Stimulated activated CD8-positive, alpha-beta memory T cell treated with anti-CD3 and anti-CD28 coated beads, Interleukin-12 subunit alpha, Interleukin-12 subunit beta, amount 100 ng/mL, for 24 hours (primary cell): ENCODE measurements around the gene FNBP1L.

ENCODE experiments used
- DNase-seq: peaks from one replicate; pipeline ENCODE4 v3.0.0-alpha.2; 2020; ENCODE audit errors: extremely low read depth

The FNBP1L gene

GRCh38 chr1:93592551-93592949, 144.6 kb downstream of the FNBP1L start:
- no peak for DNase-seq

GRCh38 chr1:93593854-93594602, 146.1 kb downstream of the FNBP1L start:
- no peak for DNase-seq

GRCh38 chr1:93594603-93594880, 146.6 kb downstream of the FNBP1L start:
- no peak for DNase-seq

GRCh38 chr1:93595266-93595665, 147.3 kb downstream of the FNBP1L start:
- DNase-seq, result no peak

- no peak for DNase-seq
These were observed 147.8 kb downstream of the FNBP1L start for GRCh38 chr1:93595743-93596142.

GRCh38 chr1:93596329-93597089, 148.6 kb downstream of the FNBP1L start:
- no peak for DNase-seq

- DNase-seq, result no peak
These were observed 149.8 kb downstream of the FNBP1L start for GRCh38 chr1:93597709-93598108.

- no peak for DNase-seq
These were observed 150.5 kb downstream of the FNBP1L start for GRCh38 chr1:93598396-93598795.

- no peak for DNase-seq
These were observed 151.0 kb downstream of the FNBP1L start for GRCh38 chr1:93598861-93599439.

GRCh38 chr1:93599479-93599878, 151.6 kb downstream of the FNBP1L start:
- no peak for DNase-seq

GRCh38 chr1:93600663-93601062, 152.7 kb downstream of the FNBP1L start:
- DNase-seq, result no peak

- no peak for DNase-seq
These were observed 153.8 kb downstream of the FNBP1L start for GRCh38 chr1:93601686-93602085.

GRCh38 chr1:93602101-93602500, 154.2 kb downstream of the FNBP1L start:
- DNase-seq, result no peak

GRCh38 chr1:93603106-93603505, 155.2 kb downstream of the FNBP1L start:
- no peak for DNase-seq

- DNase-seq, result no peak
These were observed 155.7 kb downstream of the FNBP1L start for GRCh38 chr1:93603601-93604000.
